Heart left ventricle (tissue), 16 donors: Measurements from ENCODE around the gene DNAH17. TPM values are rescaled to one million over a fixed set of nuclear protein-coding genes. Genes with fewer than 3 reads are reported as not detected.
A peak's percentile ranks its signal among the peaks of the same experiment; 100 is the strongest.

Experiments
- ATAC-seq, 4 donors: fragments of 200-7000 bp; cut with Tn5 transposase; one replicate each; pipeline ENCODE4 v1.9.1; 2020 to 2022; ENCODE audit warnings: moderate library complexity in 4 of 4, mild to moderate bottlenecking in 3 of 4, moderate number of reproducible peaks in 1 of 4
- DNase-seq, 5 donors: peaks; one replicate each; pipeline ENCODE4 v3.0.0-alpha.2; 2020
- H3K27ac ChIP-seq, 12 donors: fragments of 200-600 bp; sonication (generic) in 4 of 12; one replicate each; pipeline versions ENCODE4 v1.5.0 to v1.8.0; 2016 to 2022; ENCODE audit warnings: mild to moderate bottlenecking in 2 of 12
- H3K27me3 ChIP-seq, 9 donors: fragments of 200-600 bp; sonication (generic) in 2 of 9; one replicate each; pipeline versions ENCODE4 v1.5.1 to v1.8.0; 2016 to 2022; ENCODE audit warnings: mild to moderate bottlenecking in 3 of 9
- H3K36me3 ChIP-seq, 9 donors: fragments of 200-600 bp; sonication (generic) in 2 of 9; one replicate each; pipeline versions ENCODE4 v1.5.0 to v1.8.0; 2018 to 2022; ENCODE audit warnings: mild to moderate bottlenecking in 2 of 9
- H3K4me1 ChIP-seq, 12 donors: fragments of 200-600 bp; sonication (generic) in 4 of 12; one replicate each; pipeline versions ENCODE4 v1.5.0 to v1.8.0; 2016 to 2022; ENCODE audit warnings: mild to moderate bottlenecking in 3 of 12
- H3K4me3 ChIP-seq, 12 donors: fragments of 200-600 bp; sonication (generic) in 4 of 12; one replicate each; pipeline versions ENCODE4 v1.5.0 to v1.8.0; 2017 to 2022; ENCODE audit warnings: mild to moderate bottlenecking in 9 of 12, moderate library complexity in 4 of 12
- H3K9me3 ChIP-seq, 12 donors: fragments of 200-600 bp; sonication (generic) in 4 of 12; one replicate each; pipeline versions ENCODE4 v1.5.0 to v1.8.0; 2016 to 2022; ENCODE audit warnings: mild to moderate bottlenecking in 1 of 12
- CTCF ChIP-seq, 12 donors: fragments of 200-600 bp; sonication (generic) in 4 of 12; IDR thresholded peaks; one replicate each; pipeline versions ENCODE4 v1.5.0 to v1.8.0; 2018 to 2022; ENCODE audit warnings: antibody characterized with exemption in 12 of 12, mild to moderate bottlenecking in 5 of 12
- POLR2A ChIP-seq, 2 donors: fragments of 450-650 bp; IDR thresholded peaks; one replicate each; pipeline ENCODE4 v1.6.1; 2017; ENCODE audit warnings: antibody characterized with exemption in 2 of 2, mild to moderate bottlenecking in 2 of 2, moderate library complexity in 2 of 2
- WGBS, 4 donors: extraction: QIAGEN DNeasy Blood & Tissue Kit in 2 of 4; methylation state at CpG; one replicate each; pipeline versions ENCODE4 v1.1.5 to v1.1.7; 2013 to 2018; 5-methylcytosine and 5-hydroxymethylcytosine counted together
- intact Hi-C, 10 donors: fragments of 100-400 bp; cut with DNase I; formaldehyde crosslinking; loops; one replicate each; pipeline versions ENCODE4 v1.11.1 to v1.14.2; 2022
- polyA plus RNA-seq, 2 donors: library from polyadenylated mRNA; stranded (reverse); fragments of 200-250 nt; gene quantifications; one replicate each; pipeline ENCODE4 v1.2.3, GENCODE V29; 2013
- total RNA-seq, 9 donors: library from RNA; depleted of rRNA in 2 of 9; stranded (reverse); fragments of >200 nt in 2 of 9; fragmentation: NEBNext Ultra II Directional in 3 of 9; extraction: Animal tissue kit (Norgen Biotek cat#: 25700) in 3 of 9; gene quantifications; one replicate each; pipeline versions ENCODE4 v1.1.0 to v1.2.4, GENCODE V29; 2016 to 2023
- donor health status: ischemic (EF 13 %, LVEDD 7.1; RV severe dilation, severe dysfunction).
- donor health status: healthy with polysubstance abuse.
- donor health status: DM: no; HTN: yes; CAD: no.
- donor health status: DM: no; HTN: no; CAD: no.
- donor health status: ischemic (EF 25% LVEDD 6.9; RV normal size, moderate dysfunction).
- donor health status: ischemic (EF 25% LVEDD 5.7; RV mildly dilated, moderate dysfunction).
- donor health status: healthy.
- donor health status: DM: yes; HTN: yes; CAD: no.
- donor health status: ischemic (EF 35%, LVEDD 5.7; RV mildly dilated, moderate dysfunction).
- donor health status: nonischemic (EF 11% LVEDD 7.7; RV severe dilation, severe dysfunction).
- donor health status: DM: yes; HTN: yes; CAD: no.
- donor health status: PGD.
- donor health status: ischemic (EF 29% LVEDD 5.4; RV normal size, mild dysfunction).
- donor health status: nonischemic (EF 23%, LVEDD 6.1; RV moderate dilation, normal function).

The DNAH17 gene
- total and polyA plus RNA-seq, 11 donors: 0.02 to 0.63 (median 0.17) TPM; not detected in 4

DNA sequence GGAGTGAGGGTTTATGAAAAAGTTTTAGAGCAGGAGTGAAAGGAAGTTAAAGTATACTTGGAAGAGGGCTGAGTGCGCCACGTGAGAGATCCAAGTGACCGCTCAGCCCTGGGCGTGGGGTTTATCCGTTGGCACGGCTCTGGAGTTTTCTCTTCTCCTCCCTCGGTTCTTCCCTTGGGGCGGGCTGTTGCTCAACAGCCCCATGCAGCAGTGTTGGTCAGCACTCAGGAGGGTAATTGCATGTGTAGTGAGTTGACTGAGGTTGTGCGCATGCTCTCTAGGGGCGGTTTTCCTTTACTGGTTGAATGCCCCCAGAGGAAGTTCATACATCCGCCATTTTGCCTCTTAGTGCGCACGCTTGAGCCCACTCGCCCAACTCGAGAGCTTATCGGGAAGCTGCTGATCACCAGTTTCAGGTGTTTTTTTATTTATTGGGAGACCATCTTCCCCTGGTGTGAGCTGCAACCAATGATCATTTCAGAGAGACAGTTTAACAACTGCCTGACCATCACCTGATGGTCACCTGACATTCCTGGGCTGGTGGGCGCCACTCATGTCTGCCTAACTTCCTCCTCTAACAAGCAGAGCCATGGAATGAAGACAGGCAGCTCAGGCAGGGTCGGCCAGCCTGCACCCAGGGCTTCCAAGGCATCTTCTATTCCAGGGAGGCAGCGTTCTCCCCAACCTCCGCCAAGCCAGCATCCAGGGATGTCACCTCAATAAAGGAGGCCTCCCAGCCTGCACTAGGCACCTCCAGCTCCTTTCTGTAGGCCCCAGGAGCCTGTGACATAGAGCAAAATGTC lies 41.3 kb upstream of the DNAH17 start:
- no peaks in the 10 kb centered on the region for H3K36me3 ChIP-seq
- peaks cover 0 to 10% (median 0%) of the 10 kb centered on the region in 12 donors for H3K9me3 ChIP-seq
- peaks cover 0 to 11% (median 0%) of the 10 kb centered on the region in 12 donors for H3K4me1 ChIP-seq
- intact Hi-C loops: no loop called here
- H3K4me3 ChIP-seq: no peak overlapping the region
- TF ChIP-seq POLR2A (IDR thresholded peaks at IDR 0.05) (no peak), CTCF (IDR thresholded peaks at IDR 0.05) (no peak)
- DNase-seq (peak in 2 of 5 donors; percentile 32 to 51), ATAC-seq (peak in 3 of 4 donors; percentile 25 to 52 (median 51))
- H3K27me3 ChIP-seq: no peaks in the 10 kb centered on the region
- WGBS, 4 donors: 87 to 90% (median 88%) methylated on average over 19 to 20 of the region's 20 CpGs
- H3K27ac ChIP-seq: no peak overlapping the region

DNA sequence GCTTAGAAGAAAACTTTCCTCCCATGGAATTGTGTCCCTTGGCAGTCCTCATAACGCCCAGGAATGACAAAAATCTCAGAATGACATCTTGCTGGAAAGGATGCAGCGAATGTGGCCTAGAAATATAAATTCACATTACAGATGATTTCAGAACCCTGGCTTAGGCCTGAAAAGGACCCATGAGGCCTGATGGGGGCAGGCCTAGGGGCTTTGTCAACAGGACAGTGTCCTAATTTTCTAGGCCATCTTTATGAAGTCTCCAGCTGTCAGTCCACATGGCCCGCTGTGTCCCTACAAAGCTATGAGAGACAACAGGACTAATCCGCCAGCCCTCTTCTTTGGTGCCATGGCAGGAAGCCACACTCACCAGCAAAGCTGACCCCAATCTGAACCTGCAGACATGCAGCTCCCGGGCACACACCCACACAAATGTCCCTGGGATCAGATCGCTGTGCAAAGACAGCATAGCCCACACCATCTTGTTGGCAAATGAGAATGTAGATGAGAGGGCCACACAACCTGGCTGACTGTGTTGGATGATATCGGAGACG lies 40.4 kb upstream of the DNAH17 start:
- H3K27ac ChIP-seq: peak overlapping the region in 2 of 12 donors; percentile 4 to 24
- ATAC-seq (peak in 2 of 4 donors; percentile 55 to 61), DNase-seq (peak in 1 of 5 donors; percentile 64)
- no peaks in the 10 kb centered on the region for H3K27me3 ChIP-seq
- H3K36me3 ChIP-seq: no peaks in the 10 kb centered on the region
- intact Hi-C loops: no loop called here
- WGBS, 4 donors: 73 to 85% (median 78%) methylated on average over 8 of the region's 8 CpGs
- no peak for TF ChIP-seq CTCF (IDR thresholded peaks at IDR 0.05)
- TF ChIP-seq POLR2A (IDR thresholded peaks at IDR 0.05): no peak
- peaks cover 0 to 10% (median 0%) of the 10 kb centered on the region in 12 donors for H3K9me3 ChIP-seq
- H3K4me3 ChIP-seq: no peak overlapping the region
- peaks cover 0 to 11% (median 0%) of the 10 kb centered on the region in 12 donors for H3K4me1 ChIP-seq

DNA sequence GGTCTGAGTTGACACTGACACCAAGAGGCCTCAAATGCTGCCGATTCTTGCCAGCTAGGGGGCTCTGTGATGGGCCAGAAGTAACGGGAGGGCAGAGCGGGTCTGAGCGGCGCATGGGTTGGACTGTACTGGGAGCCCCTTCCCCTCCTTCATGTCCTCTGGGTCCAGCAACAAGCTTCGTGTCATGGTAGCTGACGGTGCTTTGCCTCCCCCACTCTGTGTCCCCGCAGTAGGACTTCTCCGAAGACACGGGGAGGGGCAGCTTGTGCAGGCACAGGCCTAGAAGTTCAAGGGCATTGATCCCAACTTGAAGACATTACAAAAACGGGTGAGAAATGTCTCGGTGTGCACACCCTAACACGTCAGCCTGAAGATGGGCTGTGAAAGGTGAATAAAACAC lies 39.8 kb upstream of the DNAH17 start:
- H3K27ac ChIP-seq: no peak overlapping the region
- no peaks in the 10 kb centered on the region for H3K36me3 ChIP-seq
- TF ChIP-seq CTCF (IDR thresholded peaks at IDR 0.05) (no peak), POLR2A (IDR thresholded peaks at IDR 0.05) (no peak)
- peaks cover 0 to 10% (median 0%) of the 10 kb centered on the region in 12 donors for H3K9me3 ChIP-seq
- DNase-seq: no peak
- no peak overlapping the region for H3K4me3 ChIP-seq
- H3K4me1 ChIP-seq: peaks cover 0 to 15% (median 0%) of the 10 kb centered on the region in 12 donors
- ATAC-seq: no peak
- intact Hi-C loops: no loop called here
- WGBS, 4 donors: 83 to 96% (median 86%) methylated on average over 8 to 13 of the region's 13 CpGs
- no peaks in the 10 kb centered on the region for H3K27me3 ChIP-seq

DNA sequence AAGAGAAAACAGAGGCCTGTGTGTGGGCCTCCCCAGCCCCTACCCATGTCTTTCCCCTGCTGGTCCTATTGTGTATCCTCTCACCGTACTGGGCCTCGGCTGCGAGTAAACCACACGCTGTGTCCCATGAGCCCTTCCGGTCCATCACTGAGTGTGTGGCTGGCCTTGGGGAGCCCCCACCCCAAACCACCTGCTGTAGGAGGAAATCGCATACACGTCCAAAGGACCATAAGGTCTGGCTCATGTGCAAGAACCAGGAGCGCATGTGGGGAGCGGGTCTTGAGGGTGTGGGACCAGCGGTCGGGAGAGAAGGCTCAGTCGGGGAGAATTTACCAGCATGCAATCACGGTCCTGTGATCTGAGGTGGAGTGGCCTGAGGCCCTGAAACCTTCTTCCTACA lies 38.4 kb upstream of the DNAH17 start:
- no peak for TF ChIP-seq POLR2A (IDR thresholded peaks at IDR 0.05)
- no peak for TF ChIP-seq CTCF (IDR thresholded peaks at IDR 0.05)
- no peak for DNase-seq
- H3K9me3 ChIP-seq: peaks cover 0 to 10% (median 0%) of the 10 kb centered on the region in 12 donors
- no peak overlapping the region for H3K27ac ChIP-seq
- intact Hi-C loops: no loop called here
- no peak overlapping the region for H3K4me3 ChIP-seq
- WGBS, 4 donors: 90 to 98% (median 92%) methylated on average over 13 of the region's 13 CpGs
- H3K4me1 ChIP-seq: peaks cover 0 to 24% (median 0%) of the 10 kb centered on the region in 12 donors
- no peaks in the 10 kb centered on the region for H3K27me3 ChIP-seq
- ATAC-seq: no peak
- no peaks in the 10 kb centered on the region for H3K36me3 ChIP-seq
